AG20443 (cell line): Measurements from ENCODE around the gene ZNF536.
"Not testable (repeated sequence)": the region's sequence is repeated elsewhere in the genome, so short reads cannot be mapped to it uniquely, and the experiment has no call there.

Experiments
- DNase-seq: peaks from one replicate; pipeline ENCODE4 v3.0.0; 2012; ENCODE audit warnings: low spot score, mixed read lengths

The ZNF536 gene

GRCh38 chr19:30419568-30420180 is 47.5 kb downstream of the ZNF536 start:
- peak; percentile 92 for DNase-seq

- DNase-seq: no peak
These were observed 48.1 kb downstream of the ZNF536 start for GRCh38 chr19:30420316-30420715.

GRCh38 chr19:30420881-30421280 is 48.7 kb downstream of the ZNF536 start:
- DNase-seq: no peak

- DNase-seq: no peak
These were observed 49.4 kb downstream of the ZNF536 start for GRCh38 chr19:30421571-30421970.

GRCh38 chr19:30423481-30423880 is 51.3 kb downstream of the ZNF536 start:
- no peak for DNase-seq

GRCh38 chr19:30425885-30426838 is 54.0 kb downstream of the ZNF536 start:
- no peak for DNase-seq

- DNase-seq: no peak
These were observed 54.7 kb downstream of the ZNF536 start for GRCh38 chr19:30426864-30427263.

GRCh38 chr19:30428092-30428680 is 56.0 kb downstream of the ZNF536 start:
- peak; percentile 2 for DNase-seq

GRCh38 chr19:30428844-30429243 is 56.7 kb downstream of the ZNF536 start:
- DNase-seq: no peak

- DNase-seq: no peak
These were observed 58.1 kb downstream of the ZNF536 start for GRCh38 chr19:30430206-30430734.

- DNase-seq: peak; percentile 1
These were observed 59.4 kb downstream of the ZNF536 start for GRCh38 chr19:30431591-30431990.

- no peak for DNase-seq
These were observed 62.8 kb downstream of the ZNF536 start for GRCh38 chr19:30434797-30435594.

GRCh38 chr19:30437869-30438268 is 65.7 kb downstream of the ZNF536 start:
- DNase-seq: no peak

- DNase-seq: no peak
These were observed 67.1 kb downstream of the ZNF536 start for GRCh38 chr19:30439310-30439709.

- DNase-seq: no peak
These were observed 68.8 kb downstream of the ZNF536 start for GRCh38 chr19:30441011-30441410.

- no peak for DNase-seq
These were observed 70.5 kb downstream of the ZNF536 start for GRCh38 chr19:30442674-30443073.

- no peak for DNase-seq
These were observed 71.5 kb downstream of the ZNF536 start for GRCh38 chr19:30443531-30444252.

- DNase-seq: no peak
These were observed 72.1 kb downstream of the ZNF536 start for GRCh38 chr19:30444253-30444671.

- no peak for DNase-seq
These were observed 72.6 kb downstream of the ZNF536 start for GRCh38 chr19:30444686-30445232.

- DNase-seq: no peak
These were observed 73.2 kb downstream of the ZNF536 start for GRCh38 chr19:30445385-30445784.

- DNase-seq: not testable (repeated sequence)
These were observed 73.9 kb downstream of the ZNF536 start for GRCh38 chr19:30446120-30446519.
